NCI-H2171 (cell line): ENCODE data around the gene ZEB2.
A peak's percentile ranks its signal among the peaks of the same experiment; 100 is the strongest.

ENCODE experiments used
- DNase-seq: peaks from one replicate; lab custom pipeline; 2025; lab: John Stamatoyannopoulos, UW

ZEB2 gene

DNA sequence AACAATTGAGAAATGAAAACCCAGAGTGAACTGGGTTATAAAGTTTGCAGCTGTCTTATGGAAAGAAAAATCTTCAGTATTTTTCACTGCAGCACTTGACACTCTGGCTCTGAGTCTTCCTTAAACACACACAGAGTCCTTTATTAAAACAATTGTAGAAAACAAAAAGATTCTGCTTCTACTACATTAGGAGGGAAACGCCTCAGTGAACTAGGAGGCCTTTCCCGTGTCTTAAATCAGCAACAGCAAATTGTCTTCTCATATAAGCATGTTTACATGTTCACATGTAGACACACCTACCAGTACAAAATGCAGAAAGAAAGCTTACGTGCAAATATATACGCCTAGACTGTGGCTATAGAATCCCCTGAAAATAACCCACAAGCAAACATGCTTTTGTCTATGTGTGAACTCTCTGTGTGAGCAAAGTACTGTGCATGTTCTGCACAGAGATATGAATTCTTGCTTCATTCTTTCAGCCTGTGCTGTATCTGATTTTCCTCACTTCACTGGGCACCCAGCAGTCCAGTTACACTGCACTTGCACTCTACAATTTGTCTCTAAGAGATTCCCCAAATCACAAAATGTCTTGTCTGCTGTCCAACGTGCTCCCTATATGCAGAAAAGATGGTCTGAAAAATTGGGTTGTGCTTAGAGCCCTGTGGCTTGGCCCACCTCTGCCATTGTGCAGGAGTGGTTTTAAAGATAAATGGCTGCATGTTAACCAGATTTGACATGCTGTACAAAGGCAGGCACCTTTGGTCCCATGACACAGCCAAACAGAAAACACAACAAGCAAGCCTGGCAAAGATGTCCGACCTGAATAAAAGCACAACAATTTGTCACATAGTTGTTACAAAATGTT, 24.5 kb downstream of the ZEB2 start:
- DNase-seq, result no peak

DNA sequence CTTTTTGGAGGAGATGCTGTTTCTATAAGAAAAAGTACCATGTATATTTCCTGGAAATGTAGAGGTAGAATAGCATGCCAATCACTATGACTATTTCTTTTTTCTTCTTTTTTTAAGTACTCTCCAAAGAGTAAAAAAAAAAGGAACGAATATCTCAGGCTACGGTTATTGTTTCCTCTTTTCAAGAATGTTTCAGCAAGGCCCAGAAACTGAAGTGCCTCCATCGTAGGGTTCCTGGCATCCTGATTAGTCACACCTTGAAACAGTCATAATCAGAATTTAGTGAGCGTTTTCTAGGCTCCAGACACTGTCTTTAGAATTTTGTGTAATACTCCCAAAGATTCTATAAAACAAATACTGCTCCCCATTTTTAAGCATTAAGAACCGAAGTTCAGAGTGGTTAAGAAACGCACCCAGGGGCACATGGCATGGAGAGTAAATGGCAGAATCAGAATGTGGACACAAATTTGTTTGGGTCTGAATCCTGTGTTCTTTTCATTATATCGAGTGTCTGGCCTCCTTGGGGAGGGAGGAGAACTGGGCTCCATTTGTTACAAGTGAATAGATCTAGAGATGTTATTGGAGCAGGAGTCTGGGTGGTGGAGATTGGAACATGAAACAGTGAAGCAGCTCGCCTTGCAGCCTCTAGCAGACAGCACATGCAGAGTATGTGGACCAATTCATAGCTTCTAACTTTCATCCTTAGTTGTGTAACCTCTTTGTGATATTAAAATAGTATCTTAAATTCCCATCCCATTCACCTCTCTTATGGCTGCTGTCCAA, 26.7 kb downstream of the ZEB2 start:
- no peak for DNase-seq

DNA sequence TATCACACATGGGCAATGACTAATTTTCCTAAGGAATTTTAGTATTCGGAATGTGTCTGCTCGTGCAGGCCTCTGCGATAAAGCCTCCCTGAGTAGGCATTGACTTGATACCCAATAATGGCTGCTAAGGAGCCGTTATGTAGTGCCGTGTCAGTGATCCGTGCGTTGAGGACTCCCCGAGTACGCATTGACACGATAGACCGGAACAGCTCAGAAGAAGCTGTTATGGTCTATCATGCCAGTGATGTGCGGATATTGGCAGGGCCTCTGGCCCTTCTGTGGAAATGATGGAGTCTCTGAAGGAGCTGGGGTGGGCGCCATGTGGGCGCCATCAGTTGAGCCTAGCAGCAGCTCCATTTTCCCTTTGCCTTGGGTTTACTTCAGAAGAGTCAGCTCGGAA, 29.1 kb downstream of the ZEB2 start:
- DNase-seq, result no peak

DNA sequence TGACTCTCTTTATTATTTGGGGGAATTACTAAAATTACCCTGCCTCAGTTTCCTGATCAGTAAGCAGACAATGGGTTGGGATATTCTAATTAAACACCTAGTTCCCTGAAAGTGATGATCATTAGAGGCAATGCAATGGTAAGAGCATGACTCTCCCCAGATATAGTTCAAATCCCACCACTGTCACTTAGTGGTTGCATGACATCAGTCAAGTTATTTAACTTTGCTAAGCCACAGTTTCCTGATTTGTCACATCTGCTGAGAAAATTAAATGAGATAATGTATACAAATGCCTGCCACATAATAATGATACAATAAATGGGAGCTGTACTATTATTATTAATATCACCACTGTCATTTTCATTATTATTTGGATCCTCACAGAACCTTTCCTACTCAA, 29.9 kb downstream of the ZEB2 start:
- no peak for DNase-seq

DNA sequence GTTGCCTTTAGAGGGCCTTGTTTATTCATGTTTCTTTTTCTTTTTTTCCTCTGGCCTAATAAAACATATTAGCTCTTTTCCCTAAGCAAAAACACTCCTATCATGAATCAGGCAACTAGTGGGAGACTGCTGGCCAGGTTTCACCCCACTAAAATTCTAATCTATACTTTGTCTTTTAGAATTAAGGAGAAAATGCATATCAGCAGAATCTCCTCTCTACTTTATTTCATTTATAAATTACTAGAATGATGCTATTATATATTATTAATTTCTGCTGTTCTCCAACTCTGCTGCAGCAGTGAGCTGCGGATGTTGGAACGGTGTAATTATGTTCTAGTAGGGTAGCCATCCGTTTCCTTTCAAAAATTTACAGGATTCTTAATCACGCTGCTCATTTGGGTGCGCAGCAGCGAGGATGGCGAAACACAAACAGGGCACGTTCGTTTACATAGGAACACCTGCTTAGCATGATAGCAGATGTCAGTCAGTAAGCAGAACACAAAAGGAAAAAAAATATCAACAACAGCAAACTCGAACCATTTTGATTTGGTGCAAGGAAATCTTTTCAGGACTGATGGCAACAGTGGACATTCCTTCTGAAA, 30.5 kb downstream of the ZEB2 start:
- peak; percentile 82 for DNase-seq

DNA sequence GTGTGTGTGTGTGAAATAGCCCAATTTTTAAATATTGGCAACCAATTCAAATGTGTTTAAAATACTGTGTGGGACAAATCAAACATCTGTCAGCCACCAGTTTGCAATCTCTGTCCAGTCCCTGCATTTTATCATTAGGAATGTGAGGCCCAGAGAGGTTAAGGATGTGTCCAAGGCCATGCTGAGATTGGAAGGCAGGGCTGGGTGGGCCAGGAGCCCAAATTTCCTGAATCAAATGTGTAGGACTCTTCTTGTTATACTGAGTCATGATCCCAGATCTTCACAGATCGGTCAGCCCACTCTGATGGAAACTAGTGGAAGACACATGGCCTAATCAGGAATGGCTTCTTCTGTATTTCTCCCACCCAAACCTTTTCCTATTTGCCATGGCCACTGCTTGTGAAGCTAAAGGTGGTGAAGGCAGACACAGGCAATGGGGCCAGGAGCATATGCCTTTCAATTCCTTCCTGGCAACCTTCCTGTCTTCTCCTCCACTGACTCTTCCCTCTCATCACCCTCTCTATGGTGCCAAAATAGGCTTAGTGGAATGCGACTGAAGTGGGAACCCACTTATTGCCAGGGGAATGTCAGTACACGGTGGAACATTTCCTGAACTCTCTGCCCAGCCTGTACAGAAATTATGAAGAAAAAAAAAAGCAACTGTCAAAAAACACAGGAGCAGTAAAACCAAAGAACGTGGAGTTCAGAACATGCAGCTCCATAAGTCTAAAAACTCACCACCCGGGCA, 35.5 kb downstream of the ZEB2 start:
- no peak for DNase-seq

DNA sequence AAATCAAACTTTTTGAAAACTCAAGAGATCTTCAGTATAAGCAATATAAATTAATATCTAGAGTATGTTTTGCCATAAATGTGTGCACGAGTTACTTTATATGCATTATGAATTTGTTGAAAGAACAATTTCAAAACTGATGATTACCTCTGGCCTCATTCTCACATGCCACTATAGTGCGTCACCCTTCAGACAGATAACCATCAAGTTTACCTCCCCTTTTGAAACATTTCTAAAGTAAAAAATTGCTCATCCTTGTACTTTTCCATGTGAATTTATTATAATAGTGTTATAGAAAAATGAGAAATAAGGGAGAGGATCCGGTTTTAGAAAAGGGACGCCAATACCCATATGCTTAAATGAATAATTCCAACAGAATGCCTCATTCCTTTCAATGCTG, 38.3 kb downstream of the ZEB2 start:
- no peak for DNase-seq

DNA sequence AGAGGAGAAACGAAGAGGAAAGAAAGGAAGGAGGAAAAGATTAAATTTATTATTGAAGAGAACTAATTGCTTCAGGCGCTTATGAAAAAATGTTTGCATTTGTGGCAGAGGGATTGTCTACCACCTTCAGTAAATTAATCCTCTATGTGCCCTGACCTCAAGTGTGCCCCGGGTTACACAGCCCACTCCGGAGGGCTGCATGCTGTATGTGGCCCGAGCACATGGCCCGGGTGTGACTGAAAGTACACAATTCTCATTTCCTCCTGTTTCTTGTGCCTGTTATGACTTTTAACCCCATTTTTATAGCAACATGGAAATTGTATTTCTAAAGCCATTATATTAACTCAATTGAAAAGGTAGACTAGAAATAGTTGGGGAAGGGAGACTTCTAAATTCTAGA, 38.8 kb downstream of the ZEB2 start:
- no peak for DNase-seq

DNA sequence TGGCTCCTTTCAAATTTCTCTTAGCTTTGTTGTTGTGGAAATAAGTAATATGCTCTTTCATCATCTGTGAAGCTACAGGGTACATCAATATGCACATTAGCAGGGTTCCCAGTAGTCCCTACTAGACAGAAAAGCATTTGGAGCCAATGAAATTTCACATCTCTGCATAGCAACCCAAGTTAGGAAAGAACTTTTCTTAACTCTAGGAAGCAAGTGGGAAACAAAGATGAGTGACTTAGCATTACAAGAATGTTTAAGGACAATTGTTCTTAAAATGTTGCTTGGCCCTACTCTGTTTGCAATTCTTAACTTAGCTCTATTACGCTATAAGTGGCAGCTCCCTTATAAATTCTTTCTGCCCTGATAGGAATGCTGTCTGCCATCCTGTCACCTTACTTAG, 39.6 kb downstream of the ZEB2 start:
- no peak for DNase-seq

DNA sequence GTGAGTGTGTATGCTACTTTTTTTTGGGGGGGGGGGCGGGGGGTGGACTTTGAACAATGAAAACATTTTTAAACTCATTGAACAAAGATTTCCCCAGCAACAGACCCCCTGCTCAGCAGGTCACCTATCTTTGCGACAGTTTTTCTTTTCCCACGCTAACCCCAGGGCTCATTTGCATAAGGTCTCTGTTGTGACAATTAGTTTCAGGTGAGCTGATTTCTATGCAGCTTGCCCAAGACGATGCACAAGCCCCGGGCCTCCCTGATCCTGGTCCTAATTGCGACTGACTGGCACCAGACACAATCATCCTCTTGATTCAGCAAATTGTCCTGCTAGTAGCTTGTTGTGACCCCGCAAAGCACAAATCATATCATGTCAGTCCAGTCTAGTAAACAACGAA, 40.3 kb downstream of the ZEB2 start:
- DNase-seq, result no peak

DNA sequence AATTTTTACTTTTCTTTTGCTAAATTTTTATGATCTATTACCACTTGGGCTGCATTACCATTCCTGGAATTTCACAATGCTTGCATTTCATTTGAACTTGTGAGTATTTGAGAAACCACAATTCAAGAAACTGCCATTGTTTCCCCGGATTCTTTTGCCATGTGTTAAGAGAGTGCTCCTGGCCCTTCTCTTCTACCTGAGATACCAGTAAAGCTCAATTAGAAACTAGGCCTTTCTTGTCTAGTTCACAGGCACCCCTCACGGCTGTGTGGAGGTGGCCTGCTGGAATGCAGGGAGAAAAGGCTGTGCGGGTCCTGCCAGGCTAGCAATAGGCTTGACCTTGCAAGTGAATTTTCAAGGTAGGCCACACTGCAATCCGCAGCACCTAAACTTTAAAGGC, 40.8 kb downstream of the ZEB2 start:
- no peak for DNase-seq

DNA sequence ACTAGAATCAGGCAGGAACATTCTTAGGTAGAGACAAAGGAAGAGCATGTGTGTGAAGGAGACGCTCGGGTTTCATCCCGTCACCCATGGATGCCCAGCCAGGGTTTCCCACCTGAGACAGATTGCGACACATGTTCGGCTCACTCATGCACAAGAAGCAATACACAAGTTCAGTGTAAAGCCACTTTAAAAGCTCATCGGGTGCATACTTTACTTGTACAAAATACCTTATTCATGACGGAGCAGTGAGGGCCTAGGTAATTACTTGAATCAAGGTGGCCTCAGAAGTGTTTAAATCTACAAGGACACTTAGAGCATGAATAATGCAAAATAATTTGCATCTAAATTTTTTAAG, 42.0 kb downstream of the ZEB2 start:
- DNase-seq, result peak; percentile 95

DNA sequence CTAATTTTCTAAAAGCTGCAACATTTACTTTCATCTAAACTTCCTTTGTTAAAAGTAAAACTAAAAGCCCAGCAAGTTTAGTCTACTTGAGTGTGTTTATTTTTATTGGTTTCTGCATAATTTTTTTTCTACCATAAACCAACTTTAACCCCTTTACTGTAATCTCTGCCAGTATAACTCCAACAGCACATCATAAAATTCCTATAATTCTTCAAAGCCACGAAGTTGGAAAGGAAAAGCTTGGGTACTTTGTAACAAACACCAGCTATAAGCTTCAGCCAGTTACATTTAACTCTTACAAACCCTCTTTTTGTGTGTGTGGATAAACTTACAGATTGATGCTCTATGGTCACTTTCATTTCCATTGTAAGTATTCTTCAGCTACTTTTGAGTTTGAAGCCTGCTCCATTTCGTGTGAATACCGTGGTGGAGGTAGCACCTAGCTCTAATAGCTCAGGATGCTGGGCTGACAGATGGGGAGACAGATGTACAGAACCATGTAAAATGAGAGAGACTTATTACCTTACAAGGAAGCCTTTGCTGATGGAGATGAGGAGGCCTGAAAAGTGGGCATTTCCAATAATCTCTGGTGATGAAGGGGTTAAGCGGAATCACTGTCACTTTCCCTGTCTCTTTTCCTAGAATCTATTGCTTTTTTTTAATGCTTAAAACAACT, 42.5 kb downstream of the ZEB2 start:
- peak; percentile 95 for DNase-seq

DNA sequence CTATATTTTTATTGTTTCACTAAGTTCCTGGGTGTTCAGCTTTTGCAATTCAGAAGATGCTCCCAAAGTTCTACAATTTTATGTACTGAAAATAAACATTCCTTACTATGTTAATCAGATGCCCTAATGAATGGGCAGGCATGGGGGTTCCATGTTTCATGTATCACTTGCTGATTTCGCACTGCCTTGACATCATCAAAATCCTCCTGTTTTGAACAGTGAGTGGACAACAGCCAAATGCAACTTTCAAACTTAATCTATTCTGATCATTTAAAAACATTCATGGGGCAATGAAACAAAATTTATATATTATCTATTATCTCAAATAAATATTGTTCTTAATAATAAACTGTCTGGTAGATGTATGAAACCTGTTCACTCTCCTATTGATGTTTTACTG, 43.2 kb downstream of the ZEB2 start:
- DNase-seq, result no peak

DNA sequence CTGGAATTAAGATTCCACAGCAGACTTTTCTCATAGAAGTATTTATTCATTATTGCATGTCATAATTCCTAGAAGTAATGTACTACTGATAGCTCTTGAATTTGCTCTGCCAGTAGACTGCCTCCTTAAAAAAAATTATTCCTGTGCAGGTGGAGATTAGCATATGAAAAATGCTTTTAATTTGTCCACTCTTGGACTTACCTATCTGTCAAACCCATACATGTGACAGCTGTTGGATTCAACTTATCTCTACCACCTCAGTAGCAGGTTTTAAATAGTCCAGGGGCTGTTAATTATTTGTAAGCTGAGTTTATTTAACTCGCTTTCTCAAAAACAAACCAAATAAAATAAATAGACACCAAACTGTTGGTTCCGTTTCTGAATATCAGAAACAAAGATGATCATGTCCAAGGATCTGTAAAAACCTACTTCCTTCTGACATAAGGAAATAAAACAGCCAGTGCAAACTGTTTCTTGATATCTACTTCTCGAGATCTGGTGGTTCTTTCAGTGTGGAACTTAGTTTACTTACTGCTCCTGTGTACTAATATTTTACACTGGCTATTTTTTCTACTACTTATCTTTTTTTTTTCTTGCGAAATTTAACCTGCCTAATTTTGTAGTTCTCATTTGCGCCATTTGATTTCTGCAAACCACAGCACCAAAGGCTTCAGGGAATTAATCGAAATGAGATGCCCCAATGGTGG, 44.2 kb downstream of the ZEB2 start:
- DNase-seq, result no peak

DNA sequence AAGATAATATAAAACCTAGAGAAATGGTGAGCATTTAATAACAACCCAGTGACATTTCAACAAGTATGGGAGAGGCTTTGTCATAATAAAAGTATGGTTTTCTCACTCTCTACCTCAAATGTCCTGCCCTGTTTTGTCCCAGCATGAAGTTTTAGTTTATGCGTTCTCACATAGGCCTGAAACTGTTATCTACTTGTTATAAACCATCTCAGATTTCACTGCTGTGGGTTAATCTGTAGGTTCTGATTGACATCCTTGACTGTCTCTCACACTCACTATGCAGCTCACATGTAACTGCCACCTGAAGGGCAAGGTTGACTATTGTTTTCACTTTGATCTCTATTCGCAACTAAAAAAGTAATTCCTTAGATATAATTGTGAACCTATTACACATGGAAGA, 44.9 kb downstream of the ZEB2 start:
- no peak for DNase-seq

DNA sequence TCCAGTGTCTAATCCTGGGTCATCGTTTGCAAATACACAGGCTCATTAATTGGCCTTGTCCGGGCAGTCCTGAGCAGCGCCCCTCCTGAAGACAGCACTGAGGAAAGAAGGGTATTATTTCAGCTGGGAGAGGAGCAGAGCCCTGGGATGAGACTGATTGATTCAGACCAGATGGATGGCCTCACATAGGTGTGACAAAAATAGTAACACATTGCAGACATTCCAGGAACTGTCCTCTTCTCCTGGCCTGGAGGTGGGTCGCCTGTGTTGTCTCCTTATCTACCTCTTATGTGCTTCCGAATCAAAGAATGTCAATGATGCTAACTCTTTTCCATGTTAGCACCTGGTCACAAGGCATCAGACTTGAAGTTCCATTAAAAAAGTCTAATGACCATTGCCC, 45.9 kb downstream of the ZEB2 start:
- DNase-seq, result no peak

DNA sequence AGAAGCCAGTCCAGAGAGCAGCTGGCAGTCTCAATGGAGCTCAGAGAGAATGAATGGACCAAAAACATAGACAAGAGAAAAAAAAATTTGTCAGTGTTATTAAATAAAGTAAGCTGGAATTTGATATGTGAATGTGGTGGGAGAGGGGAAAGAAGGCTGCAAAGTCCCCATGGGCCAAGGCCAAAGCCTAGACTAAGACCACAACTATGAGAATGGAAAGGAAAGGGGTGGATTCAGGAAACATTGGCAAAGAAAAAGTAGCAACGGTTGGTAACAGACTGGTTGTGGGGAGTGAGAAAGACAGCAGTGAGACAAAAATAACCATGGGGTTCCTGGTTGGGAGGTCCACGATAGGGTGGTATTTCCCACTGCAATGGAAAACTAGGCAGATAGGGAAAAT, 47.0 kb downstream of the ZEB2 start:
- no peak for DNase-seq

DNA sequence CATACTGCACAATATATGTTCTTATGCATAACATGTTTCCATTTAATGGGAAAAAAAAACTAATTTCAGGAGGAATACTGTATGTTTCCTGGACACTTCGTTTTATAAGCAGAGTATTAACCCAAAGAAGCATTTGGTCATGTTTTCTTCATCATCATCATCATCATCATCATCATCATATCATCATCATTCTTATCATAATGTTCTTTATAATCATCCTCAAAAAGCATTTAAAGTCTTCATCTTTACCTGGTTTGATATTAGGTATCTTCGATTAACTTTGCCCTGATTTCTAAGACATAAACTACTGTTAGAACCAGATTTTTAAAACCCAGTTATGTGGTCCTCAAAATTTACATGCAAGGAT, 47.9 kb downstream of the ZEB2 start:
- DNase-seq, result no peak

DNA sequence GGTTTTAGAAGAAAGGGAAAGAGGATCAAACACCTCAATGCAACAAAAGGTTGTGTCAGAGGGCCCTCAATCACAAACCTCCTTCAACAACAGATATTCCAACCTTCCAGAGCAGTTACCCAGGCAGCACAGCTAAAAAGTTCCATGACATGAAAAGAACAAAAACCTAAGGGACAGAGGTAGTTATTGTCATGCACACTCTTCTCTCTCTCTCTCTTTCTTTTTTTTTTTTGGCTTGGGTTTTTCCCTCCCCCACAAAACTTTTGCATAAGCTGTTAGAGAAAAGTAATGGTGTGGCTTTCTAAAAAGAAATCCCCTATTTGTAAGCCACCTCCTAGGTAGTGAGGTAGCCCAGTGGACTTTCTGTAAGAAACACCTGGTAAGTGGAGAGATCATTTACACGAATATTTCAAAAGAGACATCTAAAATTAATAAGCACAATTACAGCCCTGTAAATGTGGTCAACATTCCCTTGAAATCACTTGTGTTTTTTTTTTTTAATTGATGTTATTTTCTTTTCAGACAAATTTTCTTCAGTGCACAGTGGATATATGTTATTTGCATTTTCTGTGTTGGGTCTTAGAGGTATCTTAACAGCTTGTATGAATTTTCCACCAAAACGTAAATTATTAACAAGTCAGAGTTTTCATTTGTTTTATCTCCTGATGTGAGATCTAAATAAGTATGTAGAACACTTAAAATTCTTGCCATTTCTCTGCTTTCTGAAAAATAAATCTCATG, 48.4 kb downstream of the ZEB2 start:
- DNase-seq, result no peak

DNA sequence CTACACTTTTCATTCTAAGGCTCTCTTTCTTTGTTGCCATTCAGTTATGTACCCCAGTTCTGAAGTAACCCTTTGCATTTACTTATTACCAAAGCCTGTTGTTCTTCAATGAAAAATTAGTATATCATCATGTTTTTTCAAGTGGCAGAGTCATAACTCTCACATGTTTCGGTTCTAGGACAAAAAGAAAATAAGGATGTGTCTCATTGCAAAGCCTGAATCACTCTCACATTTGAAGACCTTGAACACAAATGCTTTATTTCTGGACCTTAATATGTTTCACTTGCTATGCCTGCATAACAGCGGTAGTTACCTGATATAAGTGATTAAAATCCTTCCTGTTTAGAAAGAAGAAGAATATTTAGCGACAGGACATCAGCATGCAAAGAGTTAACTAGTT, 49.1 kb downstream of the ZEB2 start:
- DNase-seq, result no peak
